GM21526 (cell line): ENCODE data around the gene TCEA2.

ENCODE experiments used
- ATAC-seq: cut with Tn5 transposase; IDR thresholded peaks from one replicate; pipeline ENCODE4 v1.9.1; 2021; ENCODE audit warnings: moderate library complexity; ENCODE audit not compliant: unreplicated experiment, low FRiP score

The TCEA2 gene

GRCh38 chr20:64063389-64064144, 569 bp downstream of the TCEA2 start:
- ATAC-seq: no peak

- no peak for ATAC-seq
Measured at GRCh38 chr20:64064145-64064698, 1.2 kb downstream of the TCEA2 start.

GRCh38 chr20:64065062-64065973, 2.3 kb downstream of the TCEA2 start:
- ATAC-seq: no peak

GRCh38 chr20:64065974-64066343, 3.0 kb downstream of the TCEA2 start:
- ATAC-seq: no peak

GRCh38 chr20:64067005-64067632, 4.1 kb downstream of the TCEA2 start:
- ATAC-seq: no peak

GRCh38 chr20:64067733-64068307, 4.8 kb downstream of the TCEA2 start:
- ATAC-seq: no peak

- no peak for ATAC-seq
Measured at GRCh38 chr20:64068386-64069208, 5.6 kb downstream of the TCEA2 start.

GRCh38 chr20:64069209-64069613, 6.2 kb downstream of the TCEA2 start:
- ATAC-seq: no peak

- ATAC-seq: no peak
Measured at GRCh38 chr20:64069614-64070243, 6.7 kb downstream of the TCEA2 start.

- no peak for ATAC-seq
Measured at GRCh38 chr20:64070244-64070993, 7.4 kb downstream of the TCEA2 start.

- no peak for ATAC-seq
Measured at GRCh38 chr20:64071341-64072332, 8.6 kb downstream of the TCEA2 start.

- ATAC-seq: no peak
Measured at GRCh38 chr20:64072498-64073063, 9.6 kb downstream of the TCEA2 start.

GRCh38 chr20:64073476-64074183, 10.6 kb downstream of the TCEA2 start:
- ATAC-seq: no peak

- no peak for ATAC-seq
Measured at GRCh38 chr20:64074184-64074789, 11.3 kb downstream of the TCEA2 start.

GRCh38 chr20:64074963-64075362, 12.0 kb downstream of the TCEA2 start:
- no peak for ATAC-seq

- ATAC-seq: no peak
Measured at GRCh38 chr20:64075556-64075955, 12.6 kb downstream of the TCEA2 start.
